SU-DHL-6 (cell line): ENCODE data around the gene TTN.

ENCODE experiments used
- H2AFZ ChIP-seq: fragments of 200-600 bp; sonication (generic); 2 replicates; pipeline ENCODE4 v1.6.1; 2014; ENCODE audit warnings: low read depth, mild to moderate bottlenecking, moderate library complexity, mixed read lengths, antibody characterized with exemption, low read length; ENCODE audit not compliant: severe bottlenecking
- H3F3A ChIP-seq: fragments of 200-600 bp; shearing (Covaris generic); 2 replicates; pipeline ENCODE4 v1.6.0; 2016; ENCODE audit warnings: antibody characterized with exemption, mild to moderate bottlenecking; ENCODE audit not compliant: insufficient read depth
- H3K27ac ChIP-seq: fragments of 200-600 bp; sonication (generic); 2 replicates; pipeline ENCODE4 v1.5.1; 2016; ENCODE audit warnings: low read depth, mild to moderate bottlenecking, low read length, moderate library complexity, mixed read lengths
- H3K27me3 ChIP-seq: fragments of 200-600 bp; sonication (generic), shearing (Covaris generic); 2 replicates; pipeline ENCODE4 v1.6.0; 2014; ENCODE audit warnings: mild to moderate bottlenecking, low read length
- H3K36me3 ChIP-seq: fragments of 200-600 bp; sonication (generic); 2 replicates; pipeline ENCODE4 v1.6.1; 2014; ENCODE audit warnings: mild to moderate bottlenecking, low read length, mixed read lengths
- H3K4me2 ChIP-seq: fragments of 300-600, 200-600 bp; shearing (Covaris generic), sonication (generic); 2 replicates; pipeline ENCODE4 v1.6.0; 2014; ENCODE audit warnings: low read length, low read depth, mild to moderate bottlenecking; ENCODE audit not compliant: poor library complexity, severe bottlenecking
- H3K4me3 ChIP-seq: fragments of 200-600 bp; sonication (generic); 2 replicates; pipeline ENCODE4 v1.5.1; 2014; ENCODE audit warnings: antibody characterized with exemption, low read length, mild to moderate bottlenecking, mixed read lengths; ENCODE audit not compliant: insufficient read depth, poor library complexity, severe bottlenecking
- H3K79me2 ChIP-seq: fragments of 200-600 bp; sonication (generic); 2 replicates; pipeline ENCODE4 v1.6.1; 2014; ENCODE audit warnings: mild to moderate bottlenecking, low read length, moderate library complexity; ENCODE audit not compliant: insufficient read depth
- H3K9ac ChIP-seq: fragments of 200-600 bp; sonication (generic); 2 replicates; pipeline ENCODE4 v1.7.0; 2014; ENCODE audit warnings: mild to moderate bottlenecking, low read length
- H3K9me2 ChIP-seq: fragments of 200-600 bp; sonication (generic); replicated peaks from 2 replicates; pipeline ENCODE4 v1.6.1; 2014; ENCODE audit warnings: low read length; ENCODE audit not compliant: insufficient read depth
- H3K9me3 ChIP-seq: fragments of 200-600 bp; sonication (generic); 2 replicates; pipeline ENCODE4 v1.6.1; 2014; ENCODE audit warnings: low read length, mixed read lengths; ENCODE audit not compliant: insufficient read depth
- H4K20me1 ChIP-seq: fragments of 200-600 bp; sonication (generic); 2 replicates; pipeline ENCODE4 v1.6.1; 2014; ENCODE audit warnings: low read depth, mild to moderate bottlenecking, antibody characterized with exemption, low read length, moderate library complexity, mixed read lengths
- CTCF ChIP-seq: fragments of 200-600 bp; sonication (generic); IDR thresholded peaks from one replicate; pipeline ENCODE4 v1.5.1; 2017; ENCODE audit warnings: antibody characterized with exemption, mild to moderate bottlenecking, low read length, moderate library complexity; ENCODE audit not compliant: insufficient read depth, poor library complexity, severe bottlenecking
- EZH2phosphoT487 ChIP-seq: fragments of 200-600 bp; sonication (generic), shearing (Covaris generic); conservative IDR thresholded peaks from 2 replicates; pipeline ENCODE4 v1.6.1; 2018; ENCODE audit warnings: mild to moderate bottlenecking, antibody characterized with exemption, low read length, moderate library complexity, mixed read lengths

Gene TTN

GRCh38 chr2:178677599-178677998, 129.6 kb downstream of the TTN start:
- Histone ChIP-seq H3K36me3 (no peaks in the 10 kb centered on the region), H3K9ac (no peak overlapping the region)

GRCh38 chr2:178676046-178676445, 131.2 kb downstream of the TTN start:
- Histone ChIP-seq H3K4me3 (no peak overlapping the region), H3K9ac (no peak overlapping the region), H4K20me1 (no peaks in the 10 kb centered on the region), H3K27ac (no peak overlapping the region), H3K9me3 (no peaks in the 10 kb centered on the region), H2AFZ (no peak overlapping the region), H3F3A (0 out of 2 replicates have a peak, but pooled peaks cover 3% of the 10 kb centered on the region), H3K27me3 (no peaks in the 10 kb centered on the region), H3K36me3 (no peaks in the 10 kb centered on the region), H3K79me2 (no peaks in the 10 kb centered on the region), H3K9me2 (no peaks in the 10 kb centered on the region), H3K4me2 (no peak overlapping the region)
- TF ChIP-seq EZH2phosphoT487 (no peak), CTCF (no peak)

More at GRCh38 chr2:178677599-178677998, 129.6 kb downstream of the TTN start:
- no peak overlapping the region for H3K4me3 ChIP-seq
- H2AFZ ChIP-seq, result peak overlapping the region; percentile 24
- no peaks in the 10 kb centered on the region for H3K9me3 ChIP-seq
- no peaks in the 10 kb centered on the region for H3K27me3 ChIP-seq
- H3K27ac ChIP-seq, result no peak overlapping the region
- H3K9me2 ChIP-seq, result no peaks in the 10 kb centered on the region
- no peaks in the 10 kb centered on the region for H3K79me2 ChIP-seq
- H3F3A ChIP-seq, result 0 out of 2 replicates have a peak, but pooled peaks cover 3% of the 10 kb centered on the region
- TF ChIP-seq EZH2phosphoT487 (no peak), CTCF (no peak)
- H3K4me2 ChIP-seq, result no peak overlapping the region
- no peaks in the 10 kb centered on the region for H4K20me1 ChIP-seq

GRCh38 chr2:178674122-178674521, 133.1 kb downstream of the TTN start:
- H2AFZ ChIP-seq, result no peak overlapping the region
- H3K9me2 ChIP-seq, result no peaks in the 10 kb centered on the region

More at GRCh38 chr2:178674122-178674521, 133.1 kb downstream of the TTN start:
- Histone ChIP-seq H4K20me1 (no peaks in the 10 kb centered on the region), H3K27ac (no peak overlapping the region), H3K79me2 (no peaks in the 10 kb centered on the region), H3K4me3 (no peak overlapping the region), H3K9me3 (no peaks in the 10 kb centered on the region), H3K9ac (no peak overlapping the region), H3K27me3 (no peaks in the 10 kb centered on the region), H3F3A (0 out of 2 replicates have a peak, but pooled peaks cover 3% of the 10 kb centered on the region), H3K36me3 (no peaks in the 10 kb centered on the region), H3K4me2 (no peak overlapping the region)
- TF ChIP-seq EZH2phosphoT487, result no peak
- TF ChIP-seq CTCF, result no peak
